ENCODE measurements around the gene PTPN21. TPM values are rescaled to one million over a fixed set of nuclear protein-coding genes. Genes with fewer than 3 reads are reported as not detected.

The PTPN21 gene
- total and polyA plus RNA-seq, 2 of the 13 experiments (the other 11 are each of a cell fraction or from before 2014, with no cell fraction given) = 2.0 to 3.7 TPM

GRCh38 chr14:88421286-88421685 lies 133.5 kb downstream of the PTPN21 start:
- no peak for DNase-seq (ENCODE audit: low spot score)
- Histone ChIP-seq H3K36me3 (replicated peaks in 1 of 2; ENCODE audit: control insufficient read depth in 1 of 2, insufficient read depth in 2 of 2, low read length in 2 of 2) (peaks cover 2 to 3% of the 10 kb centered on the region in 2 experiments; a peak in 2 of 5 replicates), H3K9ac (ENCODE audit: insufficient read depth, low read depth, low read length) (no peak overlapping the region), H3K4me1 (ENCODE audit: insufficient read depth, low read length) (no peaks in the 10 kb centered on the region), H3K27me3 (ENCODE audit: control insufficient read depth in 1 of 2, insufficient read depth in 2 of 2, low read length in 2 of 2) (no peaks in the 10 kb centered on the region), H2AFZ (ENCODE audit: low read length) (no peak overlapping the region), H4K20me1 (ENCODE audit: insufficient read depth, low read length) (no peaks in the 10 kb centered on the region), H3K79me2 (ENCODE audit: insufficient read depth, low read length) (no peaks in the 10 kb centered on the region), H3K27ac (ENCODE audit: extremely low read length, insufficient read depth, low read length) (no peak overlapping the region), H3K9me3 (ENCODE audit: low read length) (peaks cover 5% of the 10 kb centered on the region; the same call in 1 of the 2 replicates), H3K4me2 (ENCODE audit: low read depth, low read length) (no peak overlapping the region), H3K4me3 (replicated peaks in 1 of 3; ENCODE audit: insufficient read depth in 1 of 3, low read depth in 2 of 3, low read length in 3 of 3) (no peak overlapping the region)
- ChIA-PET CTCF (ENCODE audit: low intra/inter-chr PET ratio, low total read pairs) (no interaction called here), POLR2A (no interaction called here)
- ATAC-seq = no peak
- FAIRE-seq = no peak
- intact Hi-C loops (cut with micrococcal nuclease; ENCODE audit: unreplicated experiment) (no loop called here), in situ Hi-C loops (cut with HindIII; ENCODE audit: extremely low pct_ligation_motif_present, low pct_unique_long_range_greater_than_20kb) (no loop called here)
- BruUV-seq (replicated peaks) = no TSS peak
- TF ChIP-seq MAZ (IDR thresholded peaks at IDR 0.05; ENCODE audit: borderline replicate concordance, low read depth, low read length) = no peak
- TF ChIP-seq MAZ (CRISPR knock-in tag; IDR thresholded peaks at IDR 0.05; ENCODE audit: low read depth) = no peak
- TF ChIP-seq ZNF282 (IDR thresholded peaks at IDR 0.05; ENCODE audit: partially characterized antibody) = no peak
- TF ChIP-seq SSRP1 (CRISPR knock-in tag; IDR thresholded peaks at IDR 0.05) = no peak
- no peak for TF ChIP-seq FOXK2 (IDR thresholded peaks at IDR 0.05)
- no peak for TF ChIP-seq ZSCAN22 (CRISPR knock-in tag; IDR thresholded peaks at IDR 0.05)
- TF ChIP-seq ZNF260 (CRISPR knock-in tag; IDR thresholded peaks at IDR 0.05; ENCODE audit: borderline replicate concordance, low read depth) = no peak
- TF ChIP-seq ZNF44 (CRISPR knock-in tag; IDR thresholded peaks at IDR 0.05) = no peak
- WGBS (ENCODE audit: low lambda C conversion rate) = 96% methylated on average over 4 of the region's 4 CpGs

GRCh38 chr14:88420187-88420586 lies 134.6 kb downstream of the PTPN21 start:
- Histone ChIP-seq H3K9me3 (ENCODE audit: low read length) (peaks cover 13% of the 10 kb centered on the region), H3K36me3 (replicated peaks in 1 of 2; ENCODE audit: control insufficient read depth in 1 of 2, insufficient read depth in 2 of 2, low read length in 2 of 2) (peaks cover 2 to 3% of the 10 kb centered on the region in 2 experiments; a peak in 1 of 5 replicates), H3K9ac (ENCODE audit: insufficient read depth, low read depth, low read length) (no peak overlapping the region), H3K4me3 (replicated peaks in 1 of 3; ENCODE audit: insufficient read depth in 1 of 3, low read depth in 2 of 3, low read length in 3 of 3) (no peak overlapping the region), H3K27ac (ENCODE audit: extremely low read length, insufficient read depth, low read length) (no peak overlapping the region), H3K4me2 (ENCODE audit: low read depth, low read length) (no peak overlapping the region), H3K4me1 (ENCODE audit: insufficient read depth, low read length) (no peaks in the 10 kb centered on the region), H2AFZ (ENCODE audit: low read length) (no peak overlapping the region), H3K27me3 (ENCODE audit: control insufficient read depth in 1 of 2, insufficient read depth in 2 of 2, low read length in 2 of 2) (no peaks in the 10 kb centered on the region), H4K20me1 (ENCODE audit: insufficient read depth, low read length) (no peaks in the 10 kb centered on the region), H3K79me2 (ENCODE audit: insufficient read depth, low read length) (no peaks in the 10 kb centered on the region)
- no TSS peak for BruUV-seq (replicated peaks)
- ATAC-seq = no peak
- in situ Hi-C loops (cut with HindIII; ENCODE audit: extremely low pct_ligation_motif_present, low pct_unique_long_range_greater_than_20kb) = no loop called here
- WGBS (ENCODE audit: low lambda C conversion rate) = 100% methylated on average over 3 of the region's 3 CpGs
- DNase-seq (ENCODE audit: low spot score) = no peak
- FAIRE-seq = no peak
- CTCF ChIA-PET (ENCODE audit: low intra/inter-chr PET ratio, low total read pairs) = no interaction called here
- intact Hi-C loops (cut with micrococcal nuclease; ENCODE audit: unreplicated experiment) = no loop called here
- POLR2A ChIA-PET = no interaction called here
- TF ChIP-seq BRD4 (CRISPR knock-in tag; IDR thresholded peaks at IDR 0.05) (no peak), FIP1L1 (IDR thresholded peaks at IDR 0.05; ENCODE audit: borderline replicate concordance, insufficient read depth, low read depth, low read length) (no peak), PBX2 (CRISPR knock-in tag; IDR thresholded peaks at IDR 0.05) (no peak), MAF1 (CRISPR knock-in tag; IDR thresholded peaks at IDR 0.05; ENCODE audit: borderline replicate concordance) (no peak), FOXP1 (IDR thresholded peaks at IDR 0.05) (no peak), FOXP1 (CRISPR knock-in tag; IDR thresholded peaks at IDR 0.05) (no peak), IKZF4 (CRISPR knock-in tag; IDR thresholded peaks at IDR 0.05; ENCODE audit: borderline replicate concordance, low read depth, not compliant biosample characterization) (no peak)
